ENCODE data around the gene SIGLEC5.

Gene SIGLEC5

GRCh38 chr19:51626675-51627074 lies 3.5 kb downstream of the SIGLEC5 start:
- Histone ChIP-seq H3K36me3 (ENCODE audit: control insufficient read depth, insufficient read depth, low read length) (no peaks in the 10 kb centered on the region), H3K9ac (ENCODE audit: low read depth, low read length) (no peak overlapping the region), H3K4me3 (ENCODE audit: low read depth, low read length) (no peak overlapping the region), H3K27me3 (ENCODE audit: control insufficient read depth, insufficient read depth, low read length) (no peaks in the 10 kb centered on the region), H3K4me1 (ENCODE audit: control insufficient read depth, insufficient read depth, low read length) (no peaks in the 10 kb centered on the region), H3K9me3 (ENCODE audit: control insufficient read depth, insufficient read depth, low read length) (no peaks in the 10 kb centered on the region)

DNA sequence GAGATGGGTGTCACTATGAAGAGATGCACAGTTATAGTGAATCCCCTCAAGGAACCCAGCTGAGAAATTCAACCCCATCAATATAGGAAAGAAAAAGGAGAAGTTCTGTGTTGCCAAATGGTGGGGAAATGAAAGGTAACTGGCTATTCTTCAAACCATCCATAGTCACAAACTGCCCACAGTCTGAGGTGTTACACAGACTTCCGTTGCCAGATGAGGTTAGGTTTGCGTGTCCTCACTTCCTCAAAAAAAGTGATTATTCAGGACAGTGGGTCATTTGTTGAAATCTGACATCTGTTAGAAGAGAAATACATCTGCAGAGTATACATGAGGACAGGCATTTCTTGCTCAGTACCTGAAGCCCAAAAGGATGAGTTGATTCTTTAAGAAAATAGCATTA lies 9.0 kb downstream of the SIGLEC5 start:
- H3K36me3 ChIP-seq (ENCODE audit: control insufficient read depth, insufficient read depth, low read length), result no peaks in the 10 kb centered on the region
- H3K27me3 ChIP-seq (ENCODE audit: control insufficient read depth, insufficient read depth, low read length), result no peaks in the 10 kb centered on the region
- no peak overlapping the region for H3K9ac ChIP-seq (ENCODE audit: low read depth, low read length)
- no peaks in the 10 kb centered on the region for H3K4me1 ChIP-seq (ENCODE audit: control insufficient read depth, insufficient read depth, low read length)
- H3K4me3 ChIP-seq (ENCODE audit: low read depth, low read length), result no peak overlapping the region
- H3K9me3 ChIP-seq (ENCODE audit: control insufficient read depth, insufficient read depth, low read length), result no peaks in the 10 kb centered on the region

DNA sequence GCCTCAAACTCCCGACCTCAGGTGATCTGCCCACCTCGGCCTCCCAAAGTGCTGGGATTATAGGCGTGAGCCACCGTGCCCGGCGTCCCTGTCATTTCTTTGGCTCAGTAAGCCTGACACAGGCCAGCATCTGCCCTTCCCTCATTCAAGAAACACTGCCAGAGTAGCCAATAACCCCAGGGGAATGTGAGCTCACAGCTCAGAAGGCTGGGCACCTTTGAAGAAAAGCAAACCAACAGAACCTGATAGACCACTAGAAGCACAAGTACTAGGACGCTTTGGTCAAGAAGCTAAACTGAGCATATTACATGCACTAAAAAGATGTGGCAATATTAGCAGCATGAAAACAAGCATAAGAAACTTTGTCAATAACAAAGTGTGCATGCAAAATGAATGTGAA lies 14.2 kb downstream of the SIGLEC5 start:
- Histone ChIP-seq H3K9ac (ENCODE audit: low read depth, low read length) (no peak overlapping the region), H3K36me3 (ENCODE audit: control insufficient read depth, insufficient read depth, low read length) (no peaks in the 10 kb centered on the region), H3K4me3 (ENCODE audit: low read depth, low read length) (no peak overlapping the region), H3K27me3 (ENCODE audit: control insufficient read depth, insufficient read depth, low read length) (peaks cover 3% of the 10 kb centered on the region), H3K9me3 (ENCODE audit: control insufficient read depth, insufficient read depth, low read length) (no peaks in the 10 kb centered on the region), H3K4me1 (ENCODE audit: control insufficient read depth, insufficient read depth, low read length) (no peaks in the 10 kb centered on the region)

- Histone ChIP-seq H3K9ac (ENCODE audit: low read depth, low read length) (no peak overlapping the region), H3K4me3 (ENCODE audit: low read depth, low read length) (no peak overlapping the region), H3K4me1 (ENCODE audit: control insufficient read depth, insufficient read depth, low read length) (no peaks in the 10 kb centered on the region), H3K36me3 (ENCODE audit: control insufficient read depth, insufficient read depth, low read length) (no peaks in the 10 kb centered on the region), H3K27me3 (ENCODE audit: control insufficient read depth, insufficient read depth, low read length) (peaks cover 3% of the 10 kb centered on the region), H3K9me3 (ENCODE audit: control insufficient read depth, insufficient read depth, low read length) (no peaks in the 10 kb centered on the region)
These were observed 15.4 kb downstream of the SIGLEC5 start for GRCh38 chr19:51614789-51615188.

DNA sequence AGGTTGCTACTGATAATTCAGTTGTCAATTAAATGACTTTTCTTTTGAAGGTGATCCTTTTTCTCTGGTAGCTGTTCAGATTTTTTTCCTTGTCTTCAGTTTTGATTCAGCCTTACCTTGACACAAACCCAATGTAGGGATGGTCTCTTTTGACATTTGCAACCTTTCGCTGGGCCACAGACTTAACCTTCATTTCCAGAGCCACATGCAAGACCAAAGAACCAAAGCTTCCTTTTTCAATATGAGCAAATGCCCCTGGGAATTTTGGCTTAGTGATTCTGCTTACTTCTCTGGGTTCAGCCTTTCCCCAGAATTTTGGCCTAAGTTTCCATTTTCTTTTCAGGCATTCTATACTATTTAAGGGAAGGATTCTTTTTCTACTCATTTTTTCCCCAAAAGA lies 19.6 kb downstream of the SIGLEC5 start:
- no peaks in the 10 kb centered on the region for H3K36me3 ChIP-seq (ENCODE audit: control insufficient read depth, insufficient read depth, low read length)
- peaks cover 4% of the 10 kb centered on the region for H3K27me3 ChIP-seq (ENCODE audit: control insufficient read depth, insufficient read depth, low read length)
- no peaks in the 10 kb centered on the region for H3K9me3 ChIP-seq (ENCODE audit: control insufficient read depth, insufficient read depth, low read length)
- H3K9ac ChIP-seq (ENCODE audit: low read depth, low read length), result no peak overlapping the region
- H3K4me1 ChIP-seq (ENCODE audit: control insufficient read depth, insufficient read depth, low read length), result no peaks in the 10 kb centered on the region
- H3K4me3 ChIP-seq (ENCODE audit: low read depth, low read length), result no peak overlapping the region

DNA sequence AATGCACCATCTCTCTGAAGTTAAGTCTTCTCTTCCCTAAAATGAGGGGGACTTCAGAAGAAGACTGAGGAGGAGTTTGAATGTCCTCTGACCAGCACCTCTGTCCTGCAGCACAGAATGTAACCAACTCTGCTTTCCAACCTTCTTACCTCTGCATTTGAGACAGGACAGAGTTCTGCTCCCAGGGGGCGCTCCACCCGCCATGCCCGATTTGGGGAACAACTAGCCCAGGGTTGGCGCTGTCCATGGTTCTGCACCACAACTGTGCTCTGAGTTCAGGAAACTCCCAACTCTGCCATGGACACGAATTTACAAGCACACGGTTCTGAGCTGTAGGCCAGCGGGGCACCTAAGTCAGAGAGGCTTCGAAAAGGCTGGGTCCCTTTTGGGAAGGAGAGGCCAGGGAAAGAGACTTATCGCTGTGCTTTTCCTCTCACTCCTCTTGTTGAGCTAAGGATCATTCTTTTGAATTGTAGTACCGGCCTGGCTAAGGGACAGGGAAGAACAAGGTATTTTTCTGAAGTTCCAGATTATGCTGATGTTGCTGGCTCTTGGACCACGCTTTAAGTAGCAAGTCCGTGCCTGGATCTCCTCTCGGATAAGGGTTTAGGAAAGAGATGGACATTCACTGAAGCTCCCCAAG lies 22.2 kb downstream of the SIGLEC5 start:
- Histone ChIP-seq H3K4me1 (ENCODE audit: control insufficient read depth, insufficient read depth, low read length) (no peaks in the 10 kb centered on the region), H3K27me3 (ENCODE audit: control insufficient read depth, insufficient read depth, low read length) (peaks cover 6% of the 10 kb centered on the region), H3K36me3 (ENCODE audit: control insufficient read depth, insufficient read depth, low read length) (no peaks in the 10 kb centered on the region), H3K9me3 (ENCODE audit: control insufficient read depth, insufficient read depth, low read length) (no peaks in the 10 kb centered on the region), H3K9ac (ENCODE audit: low read depth, low read length) (no peak overlapping the region), H3K4me3 (ENCODE audit: low read depth, low read length) (no peak overlapping the region)

DNA sequence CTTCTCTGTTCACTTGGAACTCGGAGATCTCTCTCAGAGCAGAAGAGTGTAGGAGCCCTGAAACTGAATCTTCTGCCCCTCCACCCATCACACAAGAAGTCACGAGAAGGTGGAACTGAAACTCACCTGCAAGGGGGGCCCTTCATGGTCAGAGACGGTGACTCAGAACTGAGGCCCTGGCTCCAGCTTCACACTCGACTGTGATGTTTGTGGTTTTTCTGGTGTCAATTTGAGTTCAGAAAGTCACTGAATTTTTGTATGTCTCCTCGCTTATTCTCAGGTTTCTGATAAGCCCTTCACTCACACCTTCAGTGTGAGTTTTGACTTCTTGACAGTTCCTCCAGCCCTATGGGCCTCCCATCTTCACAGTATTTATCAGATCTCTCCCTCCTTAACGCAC lies 23.1 kb downstream of the SIGLEC5 start:
- Histone ChIP-seq H3K4me3 (ENCODE audit: low read depth, low read length) (no peak overlapping the region), H3K36me3 (ENCODE audit: control insufficient read depth, insufficient read depth, low read length) (no peaks in the 10 kb centered on the region), H3K27me3 (ENCODE audit: control insufficient read depth, insufficient read depth, low read length) (peaks cover 5% of the 10 kb centered on the region), H3K4me1 (ENCODE audit: control insufficient read depth, insufficient read depth, low read length) (no peaks in the 10 kb centered on the region), H3K9me3 (ENCODE audit: control insufficient read depth, insufficient read depth, low read length) (no peaks in the 10 kb centered on the region), H3K9ac (ENCODE audit: low read depth, low read length) (no peak overlapping the region)

DNA sequence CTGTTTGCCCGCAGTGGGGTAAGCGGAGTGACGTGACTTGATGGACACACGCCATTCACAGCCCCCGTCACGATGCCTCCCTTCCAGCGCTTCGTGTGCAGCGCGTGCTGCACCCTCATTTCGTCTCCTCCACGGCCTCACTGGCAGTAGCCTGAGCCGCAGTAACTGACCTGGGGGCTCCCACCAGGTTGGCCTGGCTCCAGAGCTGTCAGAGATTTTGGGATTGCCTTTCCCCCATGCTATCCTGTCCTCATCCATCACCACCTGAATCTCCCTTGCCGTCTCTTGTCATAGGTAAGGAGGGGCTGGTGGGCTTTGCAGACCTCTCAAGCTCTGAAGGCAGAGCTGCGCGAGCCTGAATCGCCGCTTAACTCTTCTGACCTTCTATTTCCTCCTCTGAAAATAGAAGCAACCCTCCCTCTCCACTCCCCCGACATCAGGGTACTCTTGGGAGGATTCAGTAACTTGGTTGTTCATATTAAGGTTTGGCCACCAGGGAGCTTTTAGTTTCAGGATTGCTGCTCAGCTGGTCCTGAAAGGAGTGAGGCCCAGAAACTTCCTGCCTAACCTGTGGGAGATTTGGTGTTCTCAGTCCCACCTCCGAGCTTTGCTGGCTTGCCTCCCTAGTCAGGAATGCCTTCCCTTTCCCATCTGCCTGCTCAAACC lies 27.9 kb downstream of the SIGLEC5 start:
- Histone ChIP-seq H3K27me3 (ENCODE audit: control insufficient read depth, insufficient read depth, low read length) (peaks cover 21% of the 10 kb centered on the region), H3K36me3 (ENCODE audit: control insufficient read depth, insufficient read depth, low read length) (no peaks in the 10 kb centered on the region), H3K4me1 (ENCODE audit: control insufficient read depth, insufficient read depth, low read length) (no peaks in the 10 kb centered on the region), H3K4me3 (ENCODE audit: low read depth, low read length) (no peak overlapping the region), H3K9me3 (ENCODE audit: control insufficient read depth, insufficient read depth, low read length) (no peaks in the 10 kb centered on the region), H3K9ac (ENCODE audit: low read depth, low read length) (no peak overlapping the region)

DNA sequence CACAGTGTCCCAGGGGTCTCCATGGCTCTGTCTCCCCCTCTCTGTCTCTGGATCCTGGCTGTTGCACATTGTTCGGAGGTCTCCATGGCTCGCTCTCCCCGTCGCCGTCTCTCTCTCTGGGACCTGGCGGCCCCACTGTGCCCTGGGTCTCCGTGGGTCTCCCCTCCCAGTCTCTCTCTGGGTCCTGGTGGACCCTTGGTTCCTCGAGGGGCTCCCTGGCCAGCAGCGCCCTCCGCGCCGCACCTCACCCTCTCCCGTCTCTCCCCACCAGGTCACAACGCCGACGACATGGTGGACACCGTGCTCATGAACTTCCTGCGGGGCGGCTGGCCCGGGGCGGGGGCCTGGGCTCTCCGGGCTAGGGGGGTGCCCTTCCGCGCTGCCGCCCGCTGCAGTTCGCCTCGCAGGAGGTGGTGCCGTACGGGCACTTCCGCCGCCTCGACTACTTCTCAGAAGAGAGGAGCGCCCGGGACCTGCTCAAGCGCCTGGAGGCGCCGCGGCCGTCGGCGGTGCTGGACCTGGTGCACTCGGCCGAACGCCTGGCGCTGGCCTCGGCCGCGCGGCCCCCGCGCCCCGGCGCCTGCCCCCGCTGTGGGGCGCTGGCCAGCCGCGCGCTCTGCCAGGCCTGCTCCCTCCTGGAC lies 29.1 kb downstream of the SIGLEC5 start:
- Histone ChIP-seq H3K9ac (ENCODE audit: low read depth, low read length) (no peak overlapping the region), H3K4me3 (ENCODE audit: low read depth, low read length) (no peak overlapping the region), H3K36me3 (ENCODE audit: control insufficient read depth, insufficient read depth, low read length) (no peaks in the 10 kb centered on the region), H3K9me3 (ENCODE audit: control insufficient read depth, insufficient read depth, low read length) (no peaks in the 10 kb centered on the region), H3K27me3 (ENCODE audit: control insufficient read depth, insufficient read depth, low read length) (peaks cover 22% of the 10 kb centered on the region), H3K4me1 (ENCODE audit: control insufficient read depth, insufficient read depth, low read length) (no peaks in the 10 kb centered on the region)

DNA sequence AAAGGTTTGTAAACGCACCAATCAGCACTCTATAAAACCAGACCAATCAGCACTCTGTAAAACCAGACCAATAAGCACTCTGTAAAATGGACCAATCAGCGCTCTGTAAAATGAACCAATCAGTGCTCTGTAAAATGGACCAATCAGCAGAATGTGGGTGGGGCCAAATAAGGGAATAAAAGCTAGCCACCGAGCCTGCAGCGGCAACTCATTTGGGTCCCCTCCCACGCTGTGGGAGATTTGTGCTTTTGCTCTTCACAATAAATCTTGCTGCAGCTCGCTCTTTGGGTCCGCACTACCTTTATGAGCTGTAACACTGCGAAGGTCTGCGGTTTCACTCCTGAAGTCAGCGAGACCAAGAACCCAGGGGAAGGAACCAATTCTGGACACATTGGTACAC lies 31.1 kb downstream of the SIGLEC5 start:
- Histone ChIP-seq H3K4me3 (ENCODE audit: low read depth, low read length) (no peak overlapping the region), H3K4me1 (ENCODE audit: control insufficient read depth, insufficient read depth, low read length) (peaks cover 2% of the 10 kb centered on the region), H3K9me3 (ENCODE audit: control insufficient read depth, insufficient read depth, low read length) (no peaks in the 10 kb centered on the region), H3K27me3 (ENCODE audit: control insufficient read depth, insufficient read depth, low read length) (peaks cover 24% of the 10 kb centered on the region), H3K36me3 (ENCODE audit: control insufficient read depth, insufficient read depth, low read length) (no peaks in the 10 kb centered on the region), H3K9ac (ENCODE audit: low read depth, low read length) (no peak overlapping the region)

GRCh38 chr19:51598159-51598915 lies 31.9 kb downstream of the SIGLEC5 start:
- H3K4me3 ChIP-seq (ENCODE audit: low read depth, low read length), result no peak overlapping the region
- no peaks in the 10 kb centered on the region for H3K36me3 ChIP-seq (ENCODE audit: control insufficient read depth, insufficient read depth, low read length)
- H3K9me3 ChIP-seq (ENCODE audit: control insufficient read depth, insufficient read depth, low read length), result no peaks in the 10 kb centered on the region
- peaks cover 24% of the 10 kb centered on the region for H3K27me3 ChIP-seq (ENCODE audit: control insufficient read depth, insufficient read depth, low read length)
- H3K4me1 ChIP-seq (ENCODE audit: control insufficient read depth, insufficient read depth, low read length), result peaks cover 2% of the 10 kb centered on the region
- H3K9ac ChIP-seq (ENCODE audit: low read depth, low read length), result no peak overlapping the region
